Right cardiac atrium (tissue), 5 donors: Measurements from ENCODE around the gene TRIP12. TPM values are rescaled to one million over a fixed set of nuclear protein-coding genes. Genes with fewer than 3 reads are reported as not detected.

Experiments
- ATAC-seq, 2 donors: fragments of 200-7000 bp; cut with Tn5 transposase; one replicate each; pipeline versions ENCODE4 v1.8.0 to v1.9.1; 2020; ENCODE audit warnings: moderate library complexity in 2 of 2, mild to moderate bottlenecking in 1 of 2
- DNase-seq, 3 donors: peaks; one replicate each; pipeline ENCODE4 v3.0.0-alpha.2; 2020
- H3K27ac ChIP-seq: one replicate; pipeline ENCODE4 v1.5.1; 2013; ENCODE audit warnings: mild to moderate bottlenecking, low read length, control low read depth, moderate library complexity
- H3K27me3 ChIP-seq: one replicate; pipeline ENCODE4 v1.6.1; 2013; ENCODE audit not compliant: control insufficient read depth, insufficient read depth
- H3K4me1 ChIP-seq: one replicate; pipeline ENCODE4 v1.6.1; 2013; ENCODE audit warnings: low read length; ENCODE audit not compliant: control insufficient read depth, insufficient read depth
- H3K4me3 ChIP-seq: one replicate; pipeline ENCODE4 v1.5.1; 2013; ENCODE audit warnings: low read length, control low read depth
- H3K9me3 ChIP-seq: one replicate; pipeline ENCODE4 v1.6.1; 2013; ENCODE audit warnings: low read length; ENCODE audit not compliant: control insufficient read depth
- WGBS: extraction: QIAGEN DNeasy Blood & Tissue Kit; methylation state at CpG from one replicate; pipeline ENCODE4 v1.1.7; 2013; 5-methylcytosine and 5-hydroxymethylcytosine counted together
- intact Hi-C, 4 donors: fragments of 100-400 bp; cut with DNase I; formaldehyde crosslinking; loops; one replicate each; pipeline versions ENCODE4 v1.11.0 to v1.14.0; 2022 to 2023
- polyA plus RNA-seq: library from polyadenylated mRNA; stranded (reverse); fragments of 200-250 nt; gene quantifications from one replicate; pipeline ENCODE4 v1.2.3, GENCODE V29; 2013
- total RNA-seq, 4 donors: library from RNA; stranded (reverse); fragmentation: NEBNext Ultra II Directional; extraction: Animal tissue kit (Norgen Biotek cat#: 25700); gene quantifications; one replicate each; pipeline ENCODE4 v1.2.1, GENCODE V29; 2021
- donor health status: healthy with polysubstance abuse.
- donor health status: DM: no; HTN: yes; CAD: no.
- donor health status: DM: no; HTN: no; CAD: no.
- donor health status: DM: no; HTN: yes; CAD: no; lungs with severe emphysema.
- donor health status: DM: yes; HTN: yes; CAD: no.

Gene TRIP12
- total and polyA plus RNA-seq, 5 donors, result 24.5 to 212 (median 203) TPM

- no peaks in the 10 kb centered on the region for H3K27me3 ChIP-seq
- DNase-seq (no peak), ATAC-seq (no peak)
- intact Hi-C loops, result no loop called here
- H3K4me3 ChIP-seq, result no peak overlapping the region
- H3K4me1 ChIP-seq, result no peaks in the 10 kb centered on the region
- H3K9me3 ChIP-seq, result no peaks in the 10 kb centered on the region
- WGBS, result 40% methylated on average over 1 of the region's 1 CpG
- H3K27ac ChIP-seq, result no peak overlapping the region
These were observed 96.3 kb downstream of the TRIP12 start for GRCh38 chr2:229825476-229825875.

GRCh38 chr2:229821316-229821715 lies 100.5 kb downstream of the TRIP12 start:
- DNase-seq, result no peak
- Histone ChIP-seq H3K9me3 (no peaks in the 10 kb centered on the region), H3K4me1 (no peaks in the 10 kb centered on the region), H3K4me3 (no peak overlapping the region), H3K27me3 (no peaks in the 10 kb centered on the region), H3K27ac (no peak overlapping the region)
- 75% methylated on average over 3 of the region's 3 CpGs for WGBS
- intact Hi-C loops, result no loop called here
- ATAC-seq, result no peak

GRCh38 chr2:229818230-229818629 lies 103.6 kb downstream of the TRIP12 start:
- 79% methylated on average over 3 of the region's 3 CpGs for WGBS

GRCh38 chr2:229815858-229816257 lies 106.0 kb downstream of the TRIP12 start:
- Histone ChIP-seq H3K27ac (no peak overlapping the region), H3K4me1 (no peaks in the 10 kb centered on the region), H3K27me3 (no peaks in the 10 kb centered on the region), H3K9me3 (no peaks in the 10 kb centered on the region), H3K4me3 (no peak overlapping the region)
- ATAC-seq (no peak), DNase-seq (no peak)
- intact Hi-C loops, result no loop called here
- 66% methylated on average over 1 of the region's 1 CpG for WGBS

More at GRCh38 chr2:229818230-229818629, 103.6 kb downstream of the TRIP12 start:
- H3K9me3 ChIP-seq, result no peaks in the 10 kb centered on the region
- H3K4me3 ChIP-seq, result no peak overlapping the region
- DNase-seq (no peak), ATAC-seq (no peak)
- intact Hi-C loops, result no loop called here
- no peaks in the 10 kb centered on the region for H3K27me3 ChIP-seq
- H3K4me1 ChIP-seq, result no peaks in the 10 kb centered on the region
- no peak overlapping the region for H3K27ac ChIP-seq

- ATAC-seq (no peak), DNase-seq (no peak)
- no peak overlapping the region for H3K27ac ChIP-seq
- 72% methylated on average over 4 of the region's 4 CpGs for WGBS
- intact Hi-C loops, result no loop called here
- H3K4me3 ChIP-seq, result no peak overlapping the region
- no peaks in the 10 kb centered on the region for H3K27me3 ChIP-seq
- H3K9me3 ChIP-seq, result no peaks in the 10 kb centered on the region
- no peaks in the 10 kb centered on the region for H3K4me1 ChIP-seq
These were observed 106.5 kb downstream of the TRIP12 start for GRCh38 chr2:229815342-229815741.

GRCh38 chr2:229810786-229811185 lies 111.0 kb downstream of the TRIP12 start:
- ATAC-seq (no peak), DNase-seq (no peak)
- 88% methylated on average over 3 of the region's 3 CpGs for WGBS
- Histone ChIP-seq H3K4me3 (no peak overlapping the region), H3K27me3 (no peaks in the 10 kb centered on the region), H3K27ac (no peak overlapping the region), H3K9me3 (no peaks in the 10 kb centered on the region), H3K4me1 (no peaks in the 10 kb centered on the region)
- intact Hi-C loops, result no loop called here

- Histone ChIP-seq H3K27me3 (no peaks in the 10 kb centered on the region), H3K4me1 (peaks cover 2% of the 10 kb centered on the region), H3K27ac (no peak overlapping the region), H3K9me3 (no peaks in the 10 kb centered on the region), H3K4me3 (no peak overlapping the region)
- no peak for DNase-seq
- intact Hi-C loops, result loop anchor here in 1 of 4 donors (10.0 kb wide), 1 partner anchor 119 kb away; the partner anchor contains the start of genes FBXO36 and TRIP12
- ATAC-seq, result no peak
- 87% methylated on average over 6 of the region's 6 CpGs for WGBS
These were observed 116.2 kb downstream of the TRIP12 start for GRCh38 chr2:229805559-229805958.

- H3K27me3 ChIP-seq, result no peaks in the 10 kb centered on the region
- no peak overlapping the region for H3K27ac ChIP-seq
- DNase-seq, result no peak
- no peaks in the 10 kb centered on the region for H3K9me3 ChIP-seq
- no peak overlapping the region for H3K4me3 ChIP-seq
- no peak for ATAC-seq
- peaks cover 2% of the 10 kb centered on the region for H3K4me1 ChIP-seq
- 68% methylated on average over 5 of the region's 5 CpGs for WGBS
- intact Hi-C loops, result loop anchor here in 2 of 4 donors (5.0 to 10.0 kb wide), 2 partner anchors 120 to 122 kb away; partner anchors contain the start of genes FBXO36 (in 2 of the 2) and TRIP12 (in 2 of the 2)
These were observed 119.0 kb downstream of the TRIP12 start for GRCh38 chr2:229802785-229803184.

- Histone ChIP-seq H3K27me3 (no peaks in the 10 kb centered on the region), H3K4me1 (peaks cover 2% of the 10 kb centered on the region), H3K27ac (no peak overlapping the region), H3K9me3 (no peaks in the 10 kb centered on the region), H3K4me3 (no peak overlapping the region)
- intact Hi-C loops, result loop anchor here in 2 of 4 donors (5.0 to 10.0 kb wide), 2 partner anchors 121 to 124 kb away; partner anchors contain the start of genes FBXO36 (in 2 of the 2) and TRIP12 (in 2 of the 2)
- DNase-seq (peak in 2 of 3 donors; percentile 39 to 72), ATAC-seq (peak; percentile 48 to 73)
These were observed 120.6 kb downstream of the TRIP12 start for GRCh38 chr2:229800997-229801754.

- Histone ChIP-seq H3K27me3 (no peaks in the 10 kb centered on the region), H3K4me3 (no peak overlapping the region), H3K9me3 (no peaks in the 10 kb centered on the region), H3K27ac (no peak overlapping the region), H3K4me1 (peaks cover 2% of the 10 kb centered on the region)
- intact Hi-C loops, result no loop called here
- WGBS, result 59% methylated on average over 5 of the region's 5 CpGs
- ATAC-seq, result peak; percentile 53 to 66
- peak in 1 of 3 donors; percentile 51 for DNase-seq
These were observed 123.2 kb downstream of the TRIP12 start for GRCh38 chr2:229798446-229799155.

GRCh38 chr2:229795058-229795457 lies 126.8 kb downstream of the TRIP12 start:
- Histone ChIP-seq H3K4me3 (no peak overlapping the region), H3K27me3 (no peaks in the 10 kb centered on the region), H3K4me1 (no peaks in the 10 kb centered on the region), H3K27ac (no peak overlapping the region), H3K9me3 (no peaks in the 10 kb centered on the region)
- ATAC-seq (no peak), DNase-seq (no peak)
- intact Hi-C loops, result no loop called here
